ENCODE measurements around the gene G6PC2.

The G6PC2 gene

DNA sequence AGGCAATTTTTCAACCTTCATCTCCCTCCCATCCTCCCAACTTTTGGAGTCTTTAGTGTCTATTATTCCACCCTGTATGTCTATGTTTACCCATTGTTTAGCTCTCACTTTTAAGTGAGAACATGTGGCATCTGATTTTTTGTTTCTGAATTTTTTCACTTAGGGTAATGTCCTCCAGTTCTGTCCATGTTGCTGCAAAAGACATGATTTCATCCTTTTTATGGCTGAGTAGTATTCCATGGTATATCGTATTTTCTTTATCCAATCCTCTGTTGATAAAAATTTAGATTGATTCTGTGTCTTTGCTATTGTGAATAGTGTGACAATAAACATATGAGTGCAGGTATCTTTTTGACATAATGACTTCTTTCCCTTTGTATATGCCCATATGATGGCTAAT lies 48.2 kb downstream of the G6PC2 start:
- no peak for DNase-seq

DNA sequence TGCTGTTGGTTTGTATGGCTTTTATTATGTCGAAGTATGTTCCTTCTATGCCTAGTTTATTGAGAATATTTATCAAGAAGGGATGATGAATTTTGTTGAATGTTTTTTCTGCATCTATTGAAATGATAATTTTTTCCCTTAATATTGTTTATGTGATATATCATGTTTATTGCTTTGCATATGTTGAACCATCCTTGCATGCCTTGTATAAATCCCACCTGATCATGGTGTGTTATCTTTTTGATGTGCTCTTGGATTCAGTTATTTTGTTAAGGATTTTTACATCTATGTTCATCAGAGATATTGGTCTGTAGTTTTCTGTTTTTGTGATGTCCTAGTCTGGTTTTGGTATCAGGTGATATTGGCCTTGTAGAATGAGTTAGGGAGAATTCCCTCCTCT lies 50.8 kb downstream of the G6PC2 start:
- no peak for DNase-seq

DNA sequence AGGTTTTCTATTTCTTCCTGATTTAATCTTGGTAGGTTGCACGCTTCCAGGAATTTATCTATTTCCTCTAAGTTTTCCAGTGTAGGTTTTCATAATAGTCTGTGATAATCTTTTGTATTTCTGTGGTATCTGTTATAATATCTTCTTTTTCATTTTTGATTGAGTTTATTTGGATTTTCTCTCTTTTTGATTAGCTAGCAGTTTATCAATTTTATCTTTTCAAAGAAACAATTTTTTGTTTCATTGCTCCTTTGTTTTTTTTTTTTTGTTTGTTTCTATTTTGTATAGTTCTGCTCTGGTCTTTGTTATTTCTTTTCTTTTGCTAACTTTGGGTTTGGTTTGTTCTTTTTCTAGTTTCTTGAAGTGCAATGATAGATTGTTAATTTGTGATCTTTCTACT lies 51.3 kb downstream of the G6PC2 start:
- DNase-seq, result no peak

DNA sequence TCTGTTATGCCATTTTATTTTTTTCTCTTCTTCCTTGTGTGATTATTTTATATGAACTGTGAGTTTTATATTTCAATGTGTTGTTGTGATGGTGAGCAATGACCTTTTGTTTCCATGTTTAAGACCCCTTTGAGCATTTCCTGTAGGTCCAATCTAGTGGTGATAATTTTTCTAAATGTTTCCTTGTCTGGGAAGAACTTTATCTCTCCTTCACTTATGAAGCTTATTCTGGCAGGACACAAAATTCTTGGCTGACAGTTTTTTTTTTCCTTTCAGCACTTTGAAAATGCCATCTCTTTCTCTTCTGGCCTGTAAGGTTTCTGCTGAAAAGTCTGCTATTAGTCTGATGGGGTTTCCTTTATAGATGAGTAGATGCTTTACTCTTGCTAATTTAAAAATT lies 53.2 kb downstream of the G6PC2 start:
- no peak for DNase-seq

- DNase-seq, result no peak
These were observed 54.2 kb downstream of the G6PC2 start for GRCh38 chr2:168955321-168955720.

GRCh38 chr2:168956392-168956791 lies 55.3 kb downstream of the G6PC2 start:
- DNase-seq, result no peak
